Measurements from ENCODE around the gene NHS.
A peak's percentile ranks its signal among the peaks of the same experiment; 100 is the strongest.

NHS gene

DNA sequence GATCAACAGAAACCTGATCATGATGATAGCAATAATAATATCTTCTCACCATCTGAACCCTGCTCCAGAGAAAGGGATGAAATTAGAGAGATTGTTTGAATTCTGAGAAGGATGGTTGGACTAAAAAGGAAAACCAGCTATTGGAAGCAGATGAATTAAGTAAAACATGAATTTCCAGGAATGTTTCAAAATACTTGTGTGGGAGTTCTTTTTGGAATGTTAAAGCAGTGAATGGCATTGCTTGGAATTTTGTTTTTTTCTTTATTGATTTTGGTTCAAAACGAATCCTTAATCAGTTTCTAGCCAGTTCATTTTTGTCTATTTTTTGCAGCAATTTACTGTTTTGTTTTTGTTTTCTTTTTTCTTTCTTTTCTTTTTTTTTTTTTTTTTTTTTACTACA is 150.3 kb downstream of the NHS start:
- DNase-seq (ENCODE audit: low read depth), result peak; percentile 23
- H3K4me3 ChIP-seq (ENCODE audit: control insufficient read depth, low read depth, low read length), result no peak overlapping the region
- TF ChIP-seq, protein P1, sequence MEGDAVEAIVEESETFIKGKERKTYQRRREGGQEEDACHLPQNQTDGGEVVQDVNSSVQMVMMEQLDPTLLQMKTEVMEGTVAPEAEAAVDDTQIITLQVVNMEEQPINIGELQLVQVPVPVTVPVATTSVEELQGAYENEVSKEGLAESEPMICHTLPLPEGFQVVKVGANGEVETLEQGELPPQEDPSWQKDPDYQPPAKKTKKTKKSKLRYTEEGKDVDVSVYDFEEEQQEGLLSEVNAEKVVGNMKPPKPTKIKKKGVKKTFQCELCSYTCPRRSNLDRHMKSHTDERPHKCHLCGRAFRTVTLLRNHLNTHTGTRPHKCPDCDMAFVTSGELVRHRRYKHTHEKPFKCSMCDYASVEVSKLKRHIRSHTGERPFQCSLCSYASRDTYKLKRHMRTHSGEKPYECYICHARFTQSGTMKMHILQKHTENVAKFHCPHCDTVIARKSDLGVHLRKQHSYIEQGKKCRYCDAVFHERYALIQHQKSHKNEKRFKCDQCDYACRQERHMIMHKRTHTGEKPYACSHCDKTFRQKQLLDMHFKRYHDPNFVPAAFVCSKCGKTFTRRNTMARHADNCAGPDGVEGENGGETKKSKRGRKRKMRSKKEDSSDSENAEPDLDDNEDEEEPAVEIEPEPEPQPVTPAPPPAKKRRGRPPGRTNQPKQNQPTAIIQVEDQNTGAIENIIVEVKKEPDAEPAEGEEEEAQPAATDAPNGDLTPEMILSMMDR (conservative IDR thresholded peaks at IDR 0.05; ENCODE audit: control insufficient read depth, insufficient read depth, low read depth, low read length), result no peak

DNA sequence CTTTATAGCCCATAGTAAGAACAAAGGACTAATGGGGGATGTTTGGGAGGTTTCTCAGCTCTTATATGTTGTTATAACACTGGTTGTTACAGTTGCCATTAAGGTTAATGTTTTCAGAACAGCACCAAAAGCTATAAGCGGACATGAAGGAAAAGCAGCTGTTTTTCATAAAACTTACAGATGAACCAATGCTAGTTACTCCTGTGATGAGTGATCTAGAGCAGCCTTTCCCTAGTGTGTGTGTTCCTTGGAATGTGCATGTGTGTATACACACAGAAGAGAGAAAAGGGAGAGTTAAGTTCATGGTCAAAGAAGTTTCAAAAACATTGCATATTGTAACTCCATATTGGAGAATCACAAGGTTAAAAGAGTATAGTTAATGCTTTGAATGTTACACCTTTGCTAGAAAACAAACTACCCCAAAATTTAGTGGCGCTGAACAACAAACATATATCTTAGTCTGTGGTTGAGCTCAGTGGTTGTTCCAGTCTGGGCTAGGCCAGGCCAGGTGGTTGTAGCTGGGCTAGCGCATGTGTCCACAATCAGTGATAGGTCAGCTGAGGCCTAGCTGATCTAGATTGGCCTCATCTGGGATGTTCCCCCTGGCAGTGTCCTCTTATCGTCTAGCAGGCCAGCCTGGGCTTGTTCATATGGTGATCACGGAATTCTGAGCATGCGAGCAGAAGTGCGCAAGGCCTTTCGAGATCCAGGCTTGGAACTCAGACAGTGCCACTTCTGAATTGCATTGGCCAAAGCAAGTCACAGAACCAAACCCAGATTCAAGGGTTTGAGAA is 151.0 kb downstream of the NHS start:
- DNase-seq (ENCODE audit: low read depth), result peak; percentile 70
- TF ChIP-seq, protein P1 (conservative IDR thresholded peaks at IDR 0.05; ENCODE audit: control insufficient read depth, insufficient read depth, low read depth, low read length), result no peak
- H3K4me3 ChIP-seq (ENCODE audit: control insufficient read depth, low read depth, low read length), result no peak overlapping the region

DNA sequence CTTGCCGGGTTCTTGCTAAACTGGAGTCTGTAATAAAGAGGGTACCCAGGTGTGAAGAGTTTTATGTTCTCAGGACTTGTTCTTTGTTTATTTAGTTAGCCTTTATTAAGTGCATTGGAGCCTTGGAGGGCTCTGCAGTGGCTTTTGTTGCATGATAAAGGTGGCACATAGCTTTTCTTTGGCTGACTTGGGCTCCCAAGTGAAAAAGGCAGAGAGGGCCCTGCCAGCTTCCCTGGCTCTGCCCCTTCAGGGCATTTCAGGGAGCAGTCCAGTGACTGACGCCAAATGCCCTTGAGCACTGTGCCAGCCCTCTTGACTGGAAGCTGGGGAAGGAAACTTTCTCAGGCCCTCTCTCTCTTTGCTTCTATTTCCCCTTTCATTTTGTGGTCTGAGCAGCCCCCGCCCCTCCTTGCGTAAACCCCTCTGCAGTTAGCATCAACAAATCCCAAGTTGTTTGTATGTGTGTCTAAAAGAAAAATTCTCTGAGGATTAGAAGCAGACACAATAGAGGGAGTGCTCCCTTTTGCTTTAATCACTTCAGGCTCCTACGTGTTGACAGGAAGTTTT is 152.2 kb downstream of the NHS start:
- H3K4me3 ChIP-seq (ENCODE audit: control insufficient read depth, low read depth, low read length), result no peak overlapping the region
- DNase-seq (ENCODE audit: low read depth), result no peak
- TF ChIP-seq, protein P1 (conservative IDR thresholded peaks at IDR 0.05; ENCODE audit: control insufficient read depth, insufficient read depth, low read depth, low read length), result no peak

DNA sequence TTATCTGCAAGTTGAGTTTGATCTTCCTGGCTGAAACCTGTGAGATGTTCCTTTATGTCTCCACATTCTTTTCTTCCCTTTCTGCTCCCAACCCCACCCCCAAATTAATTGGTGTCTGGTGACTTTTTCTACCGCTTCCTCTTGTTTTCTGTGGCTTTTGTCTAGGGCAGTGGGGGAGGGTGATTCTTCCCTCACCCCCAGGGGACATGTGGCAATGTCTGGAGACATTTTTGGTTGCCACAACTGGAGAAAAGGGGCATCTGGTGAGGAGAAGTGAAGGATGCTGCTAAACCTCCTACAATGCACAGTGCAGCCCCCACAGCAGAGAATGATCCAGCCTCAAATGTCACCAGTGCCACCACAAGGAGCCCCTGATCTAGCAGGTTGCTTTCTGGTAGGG is 152.9 kb downstream of the NHS start:
- TF ChIP-seq, protein P1 (conservative IDR thresholded peaks at IDR 0.05; ENCODE audit: control insufficient read depth, insufficient read depth, low read depth, low read length), result no peak
- DNase-seq (ENCODE audit: low read depth), result no peak
- H3K4me3 ChIP-seq (ENCODE audit: control insufficient read depth, low read depth, low read length), result no peak overlapping the region

DNA sequence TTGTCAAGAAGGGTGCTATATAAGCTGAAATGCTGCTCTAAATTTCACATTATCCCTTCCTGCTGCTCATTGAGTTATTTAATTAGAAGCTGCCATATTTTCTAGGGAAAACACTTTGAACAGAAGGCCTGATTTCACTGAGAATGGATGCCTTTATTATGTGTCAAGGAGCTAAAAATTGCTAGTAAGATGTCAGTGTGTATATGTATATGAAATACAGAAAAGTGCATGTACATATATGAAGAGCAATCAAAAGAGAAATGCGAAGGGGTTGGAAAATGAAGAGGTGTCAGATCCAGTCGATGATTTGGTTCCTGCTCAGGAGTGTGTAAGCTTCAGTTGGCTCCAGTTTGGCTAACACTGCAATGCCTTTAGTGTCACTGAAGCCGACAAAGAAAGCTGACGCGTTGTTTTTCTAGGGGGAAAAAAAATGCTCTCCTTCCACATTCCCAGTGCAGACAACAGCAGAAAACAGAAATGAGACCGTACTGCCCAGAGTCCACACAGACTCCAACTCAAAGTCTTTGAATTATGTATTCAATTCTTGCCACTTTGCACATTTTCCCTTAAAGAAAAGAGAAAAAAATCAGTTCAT is 154.2 kb downstream of the NHS start:
- TF ChIP-seq, protein P1 (conservative IDR thresholded peaks at IDR 0.05; ENCODE audit: control insufficient read depth, insufficient read depth, low read depth, low read length), result no peak
- H3K4me3 ChIP-seq (ENCODE audit: control insufficient read depth, low read depth, low read length), result no peak overlapping the region
- no peak for DNase-seq (ENCODE audit: low read depth)

DNA sequence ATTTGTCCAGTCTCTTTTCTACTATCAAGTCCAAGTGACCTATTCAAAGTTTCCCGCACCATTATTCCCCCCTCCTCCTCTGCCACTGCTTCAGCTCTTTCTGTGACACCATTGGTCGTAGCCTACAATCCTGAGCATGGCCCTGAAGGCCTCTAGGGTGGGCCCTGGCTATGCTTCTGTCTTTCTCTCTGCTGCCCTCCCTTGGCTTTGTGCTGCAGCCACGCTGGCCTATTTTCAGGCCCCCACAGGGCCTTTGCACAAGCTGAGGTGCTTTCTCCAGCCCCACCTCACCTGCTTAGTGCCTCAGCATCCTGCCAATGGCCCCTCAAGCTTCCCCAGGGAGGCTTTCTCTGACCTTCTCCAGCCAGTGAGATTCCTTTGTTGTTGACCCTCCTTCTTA is 156.5 kb downstream of the NHS start:
- no peak overlapping the region for H3K4me3 ChIP-seq (ENCODE audit: control insufficient read depth, low read depth, low read length)
- no peak for DNase-seq (ENCODE audit: low read depth)
- TF ChIP-seq, protein P1 (conservative IDR thresholded peaks at IDR 0.05; ENCODE audit: control insufficient read depth, insufficient read depth, low read depth, low read length), result no peak

All from fibroblast of mammary gland (primary cell).